ENCODE measurements around the gene RBPMS2.
A peak's percentile ranks its signal among the peaks of the same experiment; 100 is the strongest.

Gene RBPMS2

DNA sequence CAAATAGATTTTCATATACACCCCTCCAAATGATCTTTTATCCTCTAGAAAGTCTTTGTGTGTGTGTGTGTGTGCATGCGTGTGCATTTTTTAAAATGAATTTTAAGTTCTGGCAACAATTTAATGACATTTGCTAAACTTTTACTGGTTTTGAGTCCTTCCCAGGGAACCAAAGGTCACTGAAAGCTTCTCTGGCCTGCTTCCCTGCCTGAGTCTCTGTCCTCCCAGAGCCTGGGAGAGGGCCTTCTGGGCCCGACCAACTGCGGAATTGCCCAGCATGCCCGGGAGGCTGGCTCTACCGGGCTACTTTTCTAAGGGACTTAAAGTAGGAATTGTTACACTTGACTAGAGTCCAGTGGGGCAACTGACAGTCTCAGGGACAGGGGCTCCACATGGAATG, 7.4 kb upstream of the RBPMS2 start:
- peak; percentile 5 for DNase-seq (ENCODE audit: low spot score)

DNA sequence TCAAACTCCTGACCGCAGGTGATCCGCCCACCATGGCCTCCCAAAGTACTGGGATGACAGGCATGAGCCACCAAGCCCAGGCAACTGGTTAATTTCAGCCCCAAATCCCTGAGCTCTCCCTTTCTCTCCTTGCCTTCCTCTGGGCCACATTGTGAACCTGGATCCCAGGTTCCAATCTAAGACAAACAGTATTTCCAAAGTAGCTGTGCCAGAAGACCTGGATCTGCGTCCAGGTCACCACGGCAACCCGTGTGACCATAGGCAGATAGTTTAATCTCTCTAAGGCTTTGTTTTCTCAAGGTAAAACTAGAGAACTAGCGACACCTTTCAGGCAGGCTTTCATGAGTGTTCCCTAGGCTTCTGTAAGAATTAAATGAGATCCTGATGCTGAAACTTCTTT, 5.9 kb upstream of the RBPMS2 start:
- no peak for DNase-seq (ENCODE audit: low spot score)

DNA sequence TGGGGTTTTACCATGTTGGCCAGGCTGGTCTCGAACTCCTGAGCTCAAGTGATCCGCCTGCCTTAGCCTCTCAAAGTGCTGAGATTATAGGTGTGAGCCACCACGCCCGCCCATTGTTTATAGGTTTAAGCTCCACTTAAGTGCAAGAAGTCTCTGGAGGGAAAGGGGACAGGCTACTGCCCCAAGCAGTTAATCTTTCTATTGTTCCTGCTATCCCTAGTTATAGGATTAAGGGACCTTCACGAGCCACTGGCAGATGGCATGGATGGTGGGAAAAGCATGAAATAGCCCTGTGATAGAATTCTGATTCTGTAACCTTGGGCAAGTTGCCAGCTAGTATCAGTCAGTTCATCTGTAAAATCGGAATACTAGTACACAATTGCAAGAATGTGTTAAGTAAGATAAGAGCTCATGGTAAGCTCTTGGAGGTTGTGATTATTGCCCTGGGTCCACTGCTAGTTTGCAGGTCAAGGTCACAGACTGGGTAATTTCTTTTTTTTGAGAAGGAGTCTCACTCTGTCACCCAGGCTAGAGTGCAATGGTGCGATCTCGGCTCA, 5.3 kb upstream of the RBPMS2 start:
- no peak for DNase-seq (ENCODE audit: low spot score)

DNA sequence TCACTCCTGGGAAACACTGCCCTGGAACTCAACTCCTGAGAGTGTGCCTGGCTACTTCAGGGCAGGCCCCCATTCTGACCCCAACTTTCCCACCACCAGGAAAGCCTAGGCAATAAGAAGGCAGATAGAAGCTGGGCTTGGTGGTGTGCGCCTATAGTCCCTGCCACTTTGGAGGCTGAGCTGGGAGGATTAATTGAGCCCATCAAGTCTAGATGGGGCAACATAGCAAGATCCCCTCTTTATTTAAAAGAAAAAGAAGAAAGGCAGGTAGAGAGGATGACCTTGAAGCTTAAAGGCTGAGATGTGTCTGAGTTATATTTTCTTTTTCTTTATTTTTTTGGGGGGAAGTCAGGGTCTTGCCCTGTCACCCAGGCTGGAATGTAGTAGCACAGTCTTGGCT, 4.2 kb upstream of the RBPMS2 start:
- DNase-seq (ENCODE audit: low spot score), result no peak

DNA sequence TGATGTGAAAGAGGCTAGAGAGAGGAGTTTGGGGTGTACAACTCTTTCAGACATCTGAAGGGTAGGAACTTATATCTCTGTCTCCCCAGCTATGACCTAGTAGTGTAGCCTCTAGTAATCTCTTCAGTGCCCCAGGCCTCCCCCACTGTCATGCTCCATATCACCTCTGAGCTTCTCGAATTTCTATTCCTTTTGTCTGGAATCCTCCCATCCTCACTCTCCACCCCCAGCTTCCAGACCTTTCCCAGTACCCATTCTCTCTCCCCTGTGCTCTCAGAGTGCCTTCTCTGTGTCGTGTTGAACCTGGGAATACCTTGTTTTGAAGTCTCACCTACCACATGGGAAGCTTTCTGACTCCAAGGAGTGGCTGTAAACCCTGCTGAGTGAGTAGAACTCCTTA, 3.6 kb upstream of the RBPMS2 start:
- no peak for DNase-seq (ENCODE audit: low spot score)

DNA sequence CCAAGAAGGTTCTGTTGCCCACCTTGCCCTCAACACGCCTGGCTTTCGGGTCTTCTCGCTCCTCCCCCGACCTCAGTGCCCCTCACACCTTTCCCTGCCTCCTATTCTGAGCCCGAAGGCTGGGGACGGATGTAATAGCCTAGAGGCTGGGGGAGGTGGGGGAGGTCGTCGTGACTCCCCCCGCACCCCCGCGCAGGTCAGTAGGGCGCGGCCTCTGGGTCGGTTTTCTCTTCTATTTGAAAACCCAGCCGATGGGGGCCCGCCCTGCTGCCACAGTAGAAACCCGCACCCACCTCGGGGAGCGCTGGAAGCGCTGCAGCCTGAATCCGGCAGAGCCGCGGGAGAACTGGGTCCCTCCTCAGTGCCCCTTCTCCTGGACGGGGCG, 1.0 kb upstream of the RBPMS2 start:
- DNase-seq (ENCODE audit: low spot score), result no peak

DNA sequence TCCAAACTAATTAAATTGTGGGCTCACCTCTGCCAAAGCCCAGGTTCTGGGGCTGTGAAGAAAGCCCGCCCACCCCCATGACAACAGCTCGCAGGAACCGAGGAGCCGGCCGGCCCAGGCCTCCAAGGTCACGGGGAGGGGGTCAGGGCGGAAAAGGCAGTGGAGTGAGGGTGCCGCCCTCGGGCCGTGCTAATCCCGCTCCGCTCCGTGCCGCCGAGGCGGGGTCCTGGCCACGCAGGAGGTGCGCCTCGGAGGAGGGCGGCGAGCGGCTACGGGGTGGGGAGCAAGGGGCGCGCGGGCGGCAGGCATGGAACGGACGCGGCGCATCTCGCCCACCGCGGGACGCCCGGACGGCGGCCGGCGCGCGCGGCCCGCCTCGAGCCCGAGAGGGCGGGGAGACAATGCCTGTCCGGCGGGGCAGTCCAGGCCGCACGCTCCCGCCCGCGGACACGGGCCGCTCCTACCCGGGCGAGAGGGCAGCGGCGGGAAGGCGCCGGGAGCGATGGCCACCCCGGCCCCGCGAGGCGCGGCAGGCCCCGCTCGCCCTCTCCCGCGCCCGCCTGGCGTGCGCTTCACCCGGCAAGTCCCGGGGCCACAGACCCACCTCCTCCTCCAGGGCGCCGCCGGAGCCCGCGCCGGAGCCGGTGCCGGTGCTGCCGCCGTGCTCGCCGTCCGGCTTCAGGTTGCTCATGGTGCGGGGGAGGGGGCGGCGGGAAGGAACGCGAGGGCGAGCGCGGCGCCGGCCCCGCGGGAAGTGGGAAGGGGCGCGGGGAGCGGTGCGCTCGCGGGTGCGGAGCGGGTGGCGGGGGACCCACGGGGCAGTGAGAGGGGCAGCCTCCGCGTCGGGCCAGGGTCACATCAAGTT, 528 bp downstream of the RBPMS2 start:
- no peak for DNase-seq (ENCODE audit: low spot score)

DNA sequence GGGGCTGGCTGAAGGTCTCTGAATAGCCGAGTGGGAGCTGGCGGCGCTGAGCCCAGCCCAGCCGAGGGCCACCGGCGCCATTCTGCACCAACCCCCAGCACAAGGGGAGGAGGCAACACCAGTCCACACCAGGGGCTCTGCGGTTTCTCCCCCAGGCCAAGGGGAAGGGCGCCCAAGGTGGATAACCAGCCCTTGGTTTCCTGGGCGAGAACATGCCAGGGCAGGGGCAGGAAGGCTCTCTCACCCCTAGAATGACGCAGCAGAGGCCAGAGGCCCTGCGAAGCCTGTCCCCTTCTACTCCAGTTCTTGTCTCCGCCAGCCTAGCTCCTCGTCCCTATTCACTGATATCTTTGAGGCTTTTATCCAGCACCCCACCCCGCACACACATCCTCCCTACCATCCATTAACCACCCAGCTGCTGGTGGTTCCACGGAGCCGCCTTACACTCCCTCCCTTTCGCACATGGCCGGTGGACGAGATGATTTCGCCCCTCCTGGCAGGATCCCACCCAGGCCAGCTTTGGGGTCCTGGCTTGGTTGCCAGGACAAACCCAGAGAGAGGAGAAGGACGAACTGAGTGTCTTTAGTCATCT, 1.3 kb downstream of the RBPMS2 start:
- DNase-seq (ENCODE audit: low spot score), result no peak

DNA sequence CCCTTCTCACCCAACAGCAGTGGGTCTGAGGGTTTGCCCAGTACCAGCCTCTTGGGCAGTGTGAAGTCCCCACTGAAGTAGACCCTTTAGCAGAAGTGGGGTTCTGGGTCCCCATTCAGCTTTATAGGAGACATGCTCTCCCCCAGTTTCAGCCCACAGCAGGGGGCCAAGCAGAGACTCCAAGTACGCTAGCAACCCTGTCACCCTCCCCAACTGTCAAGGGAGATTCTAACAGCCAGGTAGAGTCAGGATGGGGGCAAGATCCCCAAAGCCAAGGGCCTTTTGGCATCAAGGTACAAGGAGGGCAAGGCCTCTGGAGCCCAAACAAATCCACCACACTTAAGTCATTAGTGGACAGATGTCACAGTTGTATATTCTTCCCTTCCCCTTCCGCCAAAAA, 1.8 kb downstream of the RBPMS2 start:
- no peak for DNase-seq (ENCODE audit: low spot score)

DNA sequence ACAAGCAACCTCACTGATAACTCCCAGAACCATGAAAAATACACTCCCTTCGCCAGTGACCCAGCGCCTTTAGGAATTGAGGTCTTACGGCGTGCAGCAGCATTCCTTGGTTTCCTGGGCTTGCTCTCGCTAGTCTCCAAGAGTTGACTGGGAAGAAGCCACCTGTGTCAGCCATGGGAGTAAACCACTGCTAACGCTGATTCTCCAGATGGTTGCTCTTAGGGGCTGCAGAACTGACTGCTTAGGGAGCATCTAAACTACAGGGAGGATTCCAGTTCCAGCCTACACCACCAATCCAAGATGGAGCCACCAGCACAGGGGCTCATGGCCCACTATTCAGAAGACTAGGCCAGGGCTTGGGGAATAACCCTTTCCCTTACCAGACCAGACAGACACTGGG, 2.4 kb downstream of the RBPMS2 start:
- no peak for DNase-seq (ENCODE audit: low spot score)

DNA sequence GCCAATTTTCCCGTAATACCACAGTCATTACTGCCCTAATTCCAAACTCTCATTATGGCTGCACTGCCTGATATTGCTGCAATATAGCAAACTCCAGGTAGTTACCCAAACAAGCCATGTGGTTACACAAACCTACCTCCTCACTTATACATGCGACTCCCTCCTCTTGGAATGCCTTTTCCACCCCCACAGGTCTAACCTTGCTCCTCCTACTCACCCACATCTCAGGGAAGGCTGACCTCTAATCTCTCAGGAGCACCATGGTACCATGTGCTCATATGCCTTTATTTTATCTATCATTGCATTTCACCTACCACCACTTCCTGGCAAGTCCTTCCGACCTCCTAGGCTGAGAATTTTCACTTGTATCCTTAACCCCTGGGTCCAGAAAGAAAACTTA, 2.9 kb downstream of the RBPMS2 start:
- DNase-seq (ENCODE audit: low spot score), result no peak

DNA sequence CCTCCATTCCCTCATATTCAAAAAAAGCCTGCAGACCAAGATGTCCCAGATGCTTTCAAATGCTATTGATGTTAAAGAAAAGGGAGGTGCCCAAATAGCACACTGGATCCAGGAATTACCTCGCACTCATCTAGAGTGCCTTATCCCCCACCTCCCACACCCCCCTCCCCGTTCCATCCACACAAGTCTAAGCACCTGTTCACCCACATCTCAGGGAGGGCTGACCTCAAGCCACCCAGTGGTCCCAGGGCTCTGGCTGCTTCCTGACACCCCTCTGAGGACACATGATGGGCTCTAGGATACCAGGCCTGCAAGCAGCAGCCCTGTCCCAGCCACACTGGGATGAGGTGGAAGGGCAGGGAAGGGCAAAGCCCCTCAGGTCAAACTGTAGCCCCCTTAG, 4.8 kb downstream of the RBPMS2 start:
- no peak for DNase-seq (ENCODE audit: low spot score)

DNA sequence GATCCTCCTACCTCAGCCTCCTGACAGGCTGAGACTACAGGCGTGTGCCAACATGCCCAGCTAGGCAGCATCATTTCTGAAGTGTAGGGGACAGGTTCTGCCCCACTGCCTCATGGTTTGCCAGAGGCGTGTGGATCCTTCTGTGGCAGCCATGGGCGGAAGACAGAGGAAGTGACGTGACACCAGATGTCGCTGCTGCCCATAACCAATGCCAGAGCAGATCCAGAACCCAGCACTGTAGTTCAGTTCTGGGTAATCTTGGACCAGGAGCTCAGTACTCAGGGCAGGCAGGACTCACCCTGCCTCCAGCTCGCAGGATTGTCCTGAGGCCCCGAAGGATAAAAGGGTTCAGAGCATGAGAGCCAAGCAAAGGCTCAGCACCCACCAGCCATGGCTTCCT, 8.2 kb downstream of the RBPMS2 start:
- DNase-seq (ENCODE audit: low spot score), result no peak

DNA sequence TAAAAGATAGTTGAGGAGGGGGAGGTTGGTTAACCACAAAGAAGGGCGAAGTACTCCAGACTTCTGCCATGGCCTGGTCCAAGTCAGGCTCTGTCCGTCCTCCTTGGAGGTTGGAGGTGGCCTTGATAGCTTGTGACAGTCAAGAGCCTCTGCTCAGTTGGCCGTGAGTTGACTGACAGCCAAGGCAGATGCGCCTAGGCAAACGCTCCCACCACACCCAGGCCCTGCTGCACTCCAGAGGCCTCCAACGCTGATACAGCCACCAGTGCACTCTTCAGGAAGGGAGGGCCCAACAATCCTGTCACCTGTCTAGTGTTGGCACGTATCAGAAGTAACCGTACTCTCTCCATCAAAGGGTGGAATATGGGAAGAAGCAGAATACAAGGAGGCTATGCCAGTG, 9.3 kb downstream of the RBPMS2 start:
- no peak for DNase-seq (ENCODE audit: low spot score)

DNA sequence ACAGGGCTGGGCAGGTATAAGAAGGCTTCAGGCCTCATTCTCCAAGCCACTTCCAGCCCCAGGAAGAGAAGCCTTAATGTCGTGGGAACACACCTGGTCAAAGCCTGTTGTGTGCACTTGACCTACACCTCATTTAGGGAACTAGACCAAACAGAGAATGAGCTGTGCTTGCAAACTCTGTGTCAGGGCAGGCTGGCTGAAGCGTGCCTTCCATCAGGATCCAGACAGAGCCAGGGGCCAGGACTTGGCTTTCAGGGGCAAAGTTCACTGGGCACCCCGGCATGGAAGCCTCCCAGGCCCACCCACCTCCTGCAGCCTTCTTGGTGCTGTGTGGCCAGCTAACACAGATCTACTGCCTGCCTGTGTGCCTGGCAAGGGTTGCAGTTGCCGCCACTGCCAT, 11.5 kb downstream of the RBPMS2 start:
- DNase-seq (ENCODE audit: low spot score), result no peak

DNA sequence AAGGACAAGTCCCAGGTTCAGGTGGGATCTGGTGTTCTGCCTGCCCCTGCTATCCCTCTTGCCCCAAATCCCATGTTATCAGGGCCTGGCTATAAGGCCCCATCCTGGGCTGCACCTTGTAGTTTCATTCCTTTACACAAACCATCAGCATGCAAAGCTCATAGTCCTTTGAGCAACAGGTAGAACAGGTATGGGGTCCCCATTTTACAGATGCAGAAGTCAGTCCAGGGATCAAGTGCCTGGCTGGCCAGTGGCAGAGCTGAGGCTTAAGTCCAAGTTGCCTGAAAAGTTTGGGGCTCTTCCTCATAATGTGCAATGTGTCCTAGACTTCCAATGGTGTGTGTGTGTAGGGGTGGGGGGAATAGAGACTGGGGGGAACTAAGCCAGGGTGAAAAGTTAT, 11.9 kb downstream of the RBPMS2 start:
- no peak for DNase-seq (ENCODE audit: low spot score)

DNA sequence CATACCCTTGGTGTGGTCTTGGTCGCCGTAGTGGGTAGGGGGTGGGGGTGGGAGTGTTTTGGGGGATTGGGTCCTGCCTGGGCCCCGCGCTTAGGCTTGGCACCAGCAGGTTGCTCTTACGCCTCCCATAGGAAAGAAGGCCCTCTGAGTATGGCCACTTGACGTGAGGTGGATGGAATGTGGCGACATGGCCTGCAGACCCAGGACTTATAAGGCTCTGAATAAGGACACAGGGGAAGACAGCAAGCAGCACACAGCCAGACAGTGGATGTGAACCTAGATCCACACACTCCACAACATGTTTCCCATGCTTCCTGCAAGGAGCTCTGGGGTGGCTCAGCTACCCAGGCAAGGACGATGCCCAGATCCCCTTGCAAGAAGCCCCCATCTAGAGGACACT, 12.4 kb downstream of the RBPMS2 start:
- DNase-seq (ENCODE audit: low spot score), result no peak

DNA sequence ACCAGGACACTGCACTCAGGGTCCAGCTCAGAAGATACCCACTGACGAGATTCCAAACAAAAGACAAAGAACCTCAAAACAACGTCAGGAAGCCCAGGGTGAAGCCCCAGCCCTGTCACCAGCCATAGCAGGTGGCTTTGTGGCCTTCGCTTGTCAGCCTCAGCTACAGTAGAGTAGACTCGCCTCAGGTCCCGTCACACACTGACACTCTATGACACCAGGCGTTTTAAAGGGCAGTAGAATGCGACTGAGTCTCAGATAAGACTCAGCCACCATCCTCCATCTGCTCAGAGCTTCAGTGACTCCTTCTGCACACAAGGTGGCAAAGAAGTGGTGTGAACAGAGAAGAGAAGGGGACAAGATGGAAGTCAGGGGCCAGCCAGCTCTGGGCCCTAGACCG, 12.8 kb downstream of the RBPMS2 start:
- DNase-seq (ENCODE audit: low spot score), result no peak

DNA sequence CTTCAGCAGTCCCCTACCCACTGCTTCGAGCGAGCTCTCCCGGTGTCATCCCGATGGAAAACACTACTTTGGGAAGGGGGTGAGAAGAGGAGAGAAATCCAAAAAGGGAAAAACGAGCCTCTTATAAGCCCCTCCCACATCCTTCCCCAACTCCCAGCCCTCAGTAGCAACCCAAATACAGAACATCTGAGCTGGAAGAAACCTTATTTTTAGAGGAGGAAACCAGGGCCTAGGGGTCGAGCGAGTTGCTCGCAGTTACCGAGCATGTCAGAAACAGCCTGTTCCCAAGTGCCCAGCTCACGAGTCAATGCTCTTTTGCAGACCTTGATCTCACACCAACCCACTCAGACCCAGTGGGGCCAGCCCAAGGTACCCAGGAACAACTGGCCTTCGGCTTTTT, 14.2 kb downstream of the RBPMS2 start:
- no peak for DNase-seq (ENCODE audit: low spot score)

DNA sequence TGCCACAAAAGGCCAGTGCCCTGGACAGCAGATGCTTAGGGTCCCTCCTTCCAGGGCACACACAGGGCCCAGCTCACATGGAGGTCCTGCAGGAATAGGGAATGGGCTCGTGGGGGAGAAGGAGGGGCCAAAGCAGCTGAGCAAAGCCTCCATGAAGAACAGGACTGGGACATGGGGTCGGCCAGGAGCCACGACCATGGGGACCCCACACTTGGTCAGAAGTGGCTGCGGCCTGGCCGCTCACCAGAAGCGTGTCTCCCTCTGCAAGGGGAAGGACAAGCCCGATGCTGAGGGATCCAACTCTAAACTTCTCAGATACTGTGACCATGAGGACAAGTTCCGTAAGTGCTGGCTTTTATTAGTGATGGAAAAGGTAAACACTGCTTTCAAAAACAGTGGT, 15.3 kb downstream of the RBPMS2 start:
- DNase-seq (ENCODE audit: low spot score), result no peak

DNA sequence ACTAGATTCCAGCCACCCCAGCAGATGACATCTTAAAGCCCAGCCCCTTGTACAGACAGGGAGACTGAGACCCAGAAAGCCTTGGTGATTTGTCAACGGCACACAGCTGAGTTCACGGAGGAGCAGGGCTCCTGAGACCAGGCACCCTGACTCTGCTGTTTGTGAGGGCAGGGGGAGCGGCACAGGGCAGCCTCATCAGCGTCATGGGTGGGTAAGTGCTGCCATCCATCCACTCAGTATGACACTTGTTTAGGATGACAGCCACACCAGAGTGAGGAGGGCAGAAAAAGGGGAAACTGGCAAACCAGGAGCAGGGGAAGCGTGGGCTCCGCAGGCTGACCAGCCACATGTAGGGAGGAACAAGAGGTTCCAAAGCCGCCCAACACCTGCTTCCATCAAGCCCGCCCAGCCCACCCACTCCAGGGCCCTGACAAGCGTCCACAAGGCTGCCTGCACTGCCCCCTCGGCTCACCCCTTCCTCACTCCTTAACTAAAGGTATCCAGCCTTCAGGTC, 19.9 kb downstream of the RBPMS2 start:
- no peak for DNase-seq (ENCODE audit: low spot score)

DNA sequence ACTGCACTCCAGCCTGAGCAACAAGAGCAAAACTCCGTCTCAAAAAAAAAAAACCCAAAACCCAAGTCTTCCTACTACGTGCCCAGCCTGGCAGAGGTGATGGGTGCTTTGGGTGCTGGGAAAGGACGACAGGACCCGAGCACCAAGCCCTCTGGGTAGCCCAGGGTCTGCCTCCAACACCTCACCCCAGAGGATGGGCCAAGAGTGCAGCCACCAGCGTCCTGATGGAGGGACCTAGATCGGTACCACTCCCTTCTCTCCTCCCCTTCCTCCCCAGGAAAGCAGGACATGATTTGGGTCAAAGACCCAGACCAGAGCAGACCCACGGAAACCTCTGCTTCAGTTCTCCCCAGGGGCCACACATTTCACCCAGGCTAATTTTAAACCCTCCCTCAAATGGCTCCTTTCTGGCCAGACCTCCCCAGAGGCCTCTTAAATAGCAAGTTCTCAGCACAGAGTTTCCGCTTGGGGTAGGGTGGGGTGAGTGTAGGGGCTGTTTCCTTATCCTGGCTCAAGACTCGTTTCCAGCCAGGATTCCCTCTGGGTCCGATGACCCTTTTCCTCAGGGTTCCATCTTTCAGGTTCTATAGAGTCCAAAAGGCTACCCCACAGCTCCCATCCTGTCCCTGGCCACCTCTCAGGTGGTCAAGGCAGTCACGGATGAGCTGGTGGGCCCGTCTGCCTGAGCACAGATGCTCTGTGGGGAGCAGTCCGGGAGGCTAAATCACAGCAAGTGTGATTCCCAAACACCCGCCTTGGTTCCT, 20.5 kb downstream of the RBPMS2 start:
- no peak for DNase-seq (ENCODE audit: low spot score)
